IPS DF 4.7 (cell line): Measurements from ENCODE around the gene BRICD5.
"Not testable (repeated sequence)": the region's sequence is repeated elsewhere in the genome, so short reads cannot be mapped to it uniquely, and the experiment has no call there.

Experiments used
- DNase-seq: peaks from one replicate; pipeline ENCODE4 v3.0.0-alpha.2; 2013; ENCODE audit warnings: low spot score; ENCODE audit errors: extremely low read depth

Gene BRICD5

GRCh38 chr16:2223221-2223941 is 12.7 kb upstream of the BRICD5 start, which contains the start of gene E4F1:
E4F1 (plus strand) TSS chr16:2223591; CDS start chr16:2223614, 23 bp downstream.
- DNase-seq, result peak; percentile 91

GRCh38 chr16:2216330-2216729 is 5.7 kb upstream of the BRICD5 start:
- no peak for DNase-seq

GRCh38 chr16:2214719-2214968 is 4.0 kb upstream of the BRICD5 start, which contains the start of gene PGP:
PGP (minus strand) TSS chr16:2214840; CDS start chr16:2214777, 63 bp downstream.
- DNase-seq, result no peak

GRCh38 chr16:2213817-2214718 is 3.4 kb upstream of the BRICD5 start:
- DNase-seq, result no peak

- no peak for DNase-seq
Measured at GRCh38 chr16:2212362-2213324, 2.0 kb upstream of the BRICD5 start.

GRCh38 chr16:2211923-2212347 is 1.3 kb upstream of the BRICD5 start:
- no peak for DNase-seq

GRCh38 chr16:2210009-2210332 is 692 bp downstream of the BRICD5 start:
- no peak for DNase-seq

- DNase-seq, result no peak
Measured at GRCh38 chr16:2209258-2210008, 1.2 kb downstream of the BRICD5 start.

- no peak for DNase-seq
Measured at GRCh38 chr16:2208772-2209171, 1.9 kb downstream of the BRICD5 start.

GRCh38 chr16:2208308-2208707 is 2.4 kb downstream of the BRICD5 start:
- no peak for DNase-seq

- DNase-seq, result no peak
Measured at GRCh38 chr16:2207872-2208271, 2.8 kb downstream of the BRICD5 start.

GRCh38 chr16:2206780-2207433 is 3.8 kb downstream of the BRICD5 start:
- no peak for DNase-seq

GRCh38 chr16:2206420-2206779 is 4.3 kb downstream of the BRICD5 start:
- no peak for DNase-seq

- no peak for DNase-seq
Measured at GRCh38 chr16:2205967-2206313, 4.7 kb downstream of the BRICD5 start.

GRCh38 chr16:2205104-2205966 is 5.3 kb downstream of the BRICD5 start, which contains the start of gene MLST8:
MLST8 (plus strand) TSS chr16:2205454; CDS start chr16:2206086, 632 bp downstream.
- no peak for DNase-seq

- no peak for DNase-seq
Measured at GRCh38 chr16:2204416-2205103, 6.1 kb downstream of the BRICD5 start.

- DNase-seq, result not testable (repeated sequence)
Measured at GRCh38 chr16:2203119-2203688, 7.5 kb downstream of the BRICD5 start.

GRCh38 chr16:2200313-2200712 is 10.3 kb downstream of the BRICD5 start:
- DNase-seq, result no peak
